HEK293 (cell line): ENCODE measurements around the gene OPCML.

Experiments
- CTCF ChIA-PET: fragments of 350-600 bp; formaldehyde crosslinking; extraction: SDS; loops from one replicate; lab custom pipeline; 2021; ENCODE audit warnings: antibody characterized with exemption; lab: Yijun Ruan, JAX
- POLR2A ChIA-PET: fragments of 300-600 bp; formaldehyde crosslinking; extraction: SDS; loops from one replicate; lab custom pipeline; 2020; ENCODE audit warnings: antibody characterized with exemption, inconsistent platforms; lab: Yijun Ruan, JAX
- H3K27ac ChIP-seq: fragments of 200-500 bp; sonication (Bioruptor generic); 2 replicates; pipeline ENCODE4 v1.5.1; 2014; ENCODE audit warnings: low read depth, low read length, control low read depth, inconsistent platforms; ENCODE audit errors: extremely low read depth
- H3K36me3 ChIP-seq, 2 experiments: fragments of 200-500 bp in 1 of 2; sonication (Bioruptor generic) in 1 of 2; 1 replicate in 1 of 2; 2 replicates in 1 of 2; pipeline ENCODE4 v1.5.1; 2014 to 2017; ENCODE audit warnings: inconsistent platforms in 2 of 2, low read length in 2 of 2; ENCODE audit not compliant: control insufficient read depth in 2 of 2, insufficient read depth in 1 of 2
- H3K4me1 ChIP-seq: fragments of 200-500 bp; sonication (Bioruptor generic); 2 replicates; pipeline ENCODE4 v1.5.1; 2014; ENCODE audit warnings: mild to moderate bottlenecking, low read length, inconsistent platforms; ENCODE audit not compliant: control insufficient read depth, insufficient read depth
- H3K4me3 ChIP-seq: 2 replicates; pipeline ENCODE4 v1.5.1; 2011; ENCODE audit warnings: low read depth, mild to moderate bottlenecking, control low read depth, low read length, moderate library complexity
- H3K9me3 ChIP-seq: fragments of 200-500 bp; sonication (Bioruptor generic); 2 replicates; pipeline ENCODE4 v1.5.1; 2014; ENCODE audit warnings: low read depth, low read length, inconsistent platforms; ENCODE audit not compliant: control insufficient read depth, insufficient read depth
- ATF2 ChIP-seq: fragments of 450-650 bp; formaldehyde crosslinking; IDR thresholded peaks from 2 replicates; pipeline ENCODE4 v1.5.1; 2016; ENCODE audit warnings: missing biosample characterization, missing genetic modification characterization, low read depth
- GLI4 ChIP-seq: fragments of 450-650 bp; formaldehyde crosslinking; IDR thresholded peaks from 2 replicates; pipeline ENCODE4 v1.5.1; 2016; ENCODE audit warnings: missing biosample characterization, missing genetic modification characterization
- GLIS2 ChIP-seq: fragments of 450-650 bp; formaldehyde crosslinking; IDR thresholded peaks from 2 replicates; pipeline ENCODE4 v1.5.1; 2016; ENCODE audit warnings: missing biosample characterization, missing genetic modification characterization
- KLF16 ChIP-seq: fragments of 450-650 bp; formaldehyde crosslinking; IDR thresholded peaks from 2 replicates; pipeline ENCODE4 v1.5.1; 2017; ENCODE audit warnings: missing biosample characterization, missing genetic modification characterization
- OVOL3 ChIP-seq: fragments of 450-650 bp; formaldehyde crosslinking; IDR thresholded peaks from 2 replicates; pipeline ENCODE4 v1.5.1; 2016; ENCODE audit warnings: missing biosample characterization, missing genetic modification characterization
- PRDM4 ChIP-seq: fragments of 450-650 bp; formaldehyde crosslinking; IDR thresholded peaks from 2 replicates; pipeline ENCODE4 v1.5.1; 2017; ENCODE audit warnings: missing biosample characterization, missing genetic modification characterization
- REPIN1 ChIP-seq: fragments of 450-650 bp; formaldehyde crosslinking; IDR thresholded peaks from 2 replicates; pipeline ENCODE4 v1.5.1; 2017; ENCODE audit warnings: missing biosample characterization, missing genetic modification characterization, low read depth
- YY2 ChIP-seq: fragments of 450-650 bp; formaldehyde crosslinking; IDR thresholded peaks from 2 replicates; pipeline ENCODE4 v1.5.1; 2016; ENCODE audit warnings: missing biosample characterization, missing genetic modification characterization
- ZBTB10 ChIP-seq: fragments of 450-650 bp; formaldehyde crosslinking; IDR thresholded peaks from 2 replicates; pipeline ENCODE4 v1.5.1; 2016; ENCODE audit warnings: missing biosample characterization, missing genetic modification characterization
- ZBTB48 ChIP-seq: fragments of 450-650 bp; formaldehyde crosslinking; IDR thresholded peaks from 2 replicates; pipeline ENCODE4 v1.5.1; 2016; ENCODE audit warnings: missing biosample characterization, missing genetic modification characterization
- ZNF146 ChIP-seq: fragments of 450-650 bp; formaldehyde crosslinking; IDR thresholded peaks from 2 replicates; pipeline ENCODE4 v1.5.1; 2016; ENCODE audit warnings: missing biosample characterization, missing genetic modification characterization
- ZNF311 ChIP-seq: fragments of 450-650 bp; formaldehyde crosslinking; IDR thresholded peaks from 2 replicates; pipeline ENCODE4 v1.5.1; 2017; ENCODE audit warnings: missing biosample characterization, missing genetic modification characterization, borderline replicate concordance
- ZNF473 ChIP-seq: fragments of 450-650 bp; formaldehyde crosslinking; IDR thresholded peaks from 2 replicates; pipeline ENCODE4 v1.5.1; 2017; ENCODE audit warnings: missing biosample characterization, missing genetic modification characterization
- ZNF510 ChIP-seq: fragments of 450-650 bp; formaldehyde crosslinking; IDR thresholded peaks from 2 replicates; pipeline ENCODE4 v1.5.1; 2018; ENCODE audit warnings: mild to moderate bottlenecking, missing genetic modification characterization, missing biosample characterization; ENCODE audit not compliant: insufficient replicate concordance
- ZNF518A ChIP-seq: fragments of 450-650 bp; formaldehyde crosslinking; conservative IDR thresholded peaks from 2 replicates; pipeline ENCODE4 v1.5.1; 2016; ENCODE audit warnings: low read depth, missing biosample characterization, missing genetic modification characterization
- ZNF600 ChIP-seq: fragments of 450-650 bp; formaldehyde crosslinking; IDR thresholded peaks from 2 replicates; pipeline ENCODE4 v1.5.1; 2016; ENCODE audit warnings: missing biosample characterization, missing genetic modification characterization
- ZNF791 ChIP-seq: fragments of 450-650 bp; formaldehyde crosslinking; IDR thresholded peaks from 2 replicates; pipeline ENCODE4 v1.5.1; 2016; ENCODE audit warnings: missing biosample characterization, missing genetic modification characterization
- ZSCAN18 ChIP-seq: fragments of 450-650 bp; formaldehyde crosslinking; IDR thresholded peaks from 2 replicates; pipeline ENCODE4 v1.5.1; 2016; ENCODE audit warnings: missing biosample characterization, missing genetic modification characterization
- ZSCAN5A ChIP-seq: fragments of 450-650 bp; formaldehyde crosslinking; IDR thresholded peaks from 2 replicates; pipeline ENCODE4 v1.5.1; 2016; ENCODE audit warnings: missing biosample characterization, missing genetic modification characterization

OPCML gene

GRCh38 chr11:132977746-132978145 lies 554.6 kb downstream of the OPCML start:
- TF ChIP-seq GLIS2 (tag by site-specific recombination) (no peak), GLI4 (tag by site-specific recombination) (no peak), OVOL3 (tag by site-specific recombination) (no peak), KLF16 (tag by site-specific recombination) (no peak), ZBTB48 (no peak), REPIN1 (no peak), ZNF518A (no peak), ZNF510 (tag by site-specific recombination) (no peak), ZNF473 (tag by site-specific recombination) (no peak), ZNF600 (tag by site-specific recombination) (no peak), ZBTB10 (tag by site-specific recombination) (no peak), ZNF791 (tag by site-specific recombination) (no peak), PRDM4 (tag by site-specific recombination) (no peak), ATF2 (tag by site-specific recombination) (no peak), YY2 (tag by site-specific recombination) (no peak), ZNF146 (tag by site-specific recombination) (no peak), ZSCAN18 (tag by site-specific recombination) (no peak), ZNF311 (tag by site-specific recombination) (no peak), ZSCAN5A (no peak)
- Histone ChIP-seq H3K4me3 (no peak overlapping the region), H3K27ac (no peak overlapping the region), H3K9me3 (no peaks in the 10 kb centered on the region), H3K4me1 (no peaks in the 10 kb centered on the region), H3K36me3 (no peaks in the 10 kb centered on the region)
- ChIA-PET CTCF (no interaction called here), POLR2A (no interaction called here)
